NCI-H128 (cell line): ENCODE measurements around the gene MED12L.

Experiments used
- DNase-seq: peaks from one replicate; lab custom pipeline; 2025; ENCODE audit not compliant: unreplicated experiment; lab: John Stamatoyannopoulos, UW

Gene MED12L

DNA sequence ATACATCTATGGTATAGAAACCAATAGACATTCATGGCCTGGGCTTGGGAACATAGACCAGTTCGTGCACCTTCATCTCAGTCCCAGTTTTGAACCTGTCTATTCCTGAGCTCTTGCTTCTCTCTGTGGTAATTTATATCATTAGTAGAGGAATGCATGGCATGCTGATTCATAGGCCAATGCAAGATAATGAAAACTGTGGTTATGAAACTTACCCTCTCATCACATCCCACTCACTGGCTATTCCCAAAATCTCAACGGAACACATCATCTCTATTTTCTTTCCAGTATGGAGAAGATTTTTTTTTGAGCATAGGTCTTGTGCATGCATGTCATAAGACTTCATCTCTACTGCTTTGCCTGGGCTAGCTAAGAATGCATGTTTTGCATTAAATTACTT, 317.8 kb downstream of the MED12L start:
- no peak for DNase-seq

DNA sequence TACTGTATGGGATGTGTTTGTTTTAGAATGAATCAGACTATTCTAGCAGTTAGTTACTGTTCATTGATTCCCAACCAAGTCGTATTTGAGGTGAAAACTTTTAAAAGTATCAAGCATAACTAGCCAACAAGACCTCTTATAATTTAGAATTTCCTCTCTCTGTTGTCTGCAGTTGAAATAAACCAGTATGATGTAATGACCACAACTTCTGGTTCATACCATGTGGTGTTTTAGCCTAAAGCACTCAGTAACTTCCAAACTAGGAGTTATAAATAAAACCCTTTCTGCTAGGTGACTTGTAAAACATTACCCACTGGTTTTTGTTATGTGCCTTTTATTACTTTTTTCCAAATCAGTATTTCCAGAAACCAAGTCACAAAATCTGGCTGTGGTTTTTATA, 318.9 kb downstream of the MED12L start:
- DNase-seq = no peak

DNA sequence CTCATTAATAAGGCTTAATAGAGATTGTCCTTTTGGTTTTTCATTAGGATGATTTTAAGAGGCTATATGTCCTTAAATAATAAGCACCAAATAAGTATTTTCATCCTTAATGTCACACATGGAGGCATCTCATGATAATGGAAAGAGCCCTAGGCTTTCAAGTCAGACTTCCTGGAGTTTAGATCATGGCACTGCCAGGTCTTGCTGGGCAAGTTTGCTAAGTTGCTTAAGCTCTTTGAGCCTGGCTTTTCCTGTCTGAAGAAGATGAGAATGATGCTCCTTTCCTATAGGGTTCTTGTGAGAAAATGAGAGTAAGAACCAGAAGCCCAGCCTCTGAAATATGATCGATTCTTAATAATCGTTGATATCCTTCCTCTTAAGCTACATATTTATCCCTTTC, 322.5 kb downstream of the MED12L start:
- no peak for DNase-seq

DNA sequence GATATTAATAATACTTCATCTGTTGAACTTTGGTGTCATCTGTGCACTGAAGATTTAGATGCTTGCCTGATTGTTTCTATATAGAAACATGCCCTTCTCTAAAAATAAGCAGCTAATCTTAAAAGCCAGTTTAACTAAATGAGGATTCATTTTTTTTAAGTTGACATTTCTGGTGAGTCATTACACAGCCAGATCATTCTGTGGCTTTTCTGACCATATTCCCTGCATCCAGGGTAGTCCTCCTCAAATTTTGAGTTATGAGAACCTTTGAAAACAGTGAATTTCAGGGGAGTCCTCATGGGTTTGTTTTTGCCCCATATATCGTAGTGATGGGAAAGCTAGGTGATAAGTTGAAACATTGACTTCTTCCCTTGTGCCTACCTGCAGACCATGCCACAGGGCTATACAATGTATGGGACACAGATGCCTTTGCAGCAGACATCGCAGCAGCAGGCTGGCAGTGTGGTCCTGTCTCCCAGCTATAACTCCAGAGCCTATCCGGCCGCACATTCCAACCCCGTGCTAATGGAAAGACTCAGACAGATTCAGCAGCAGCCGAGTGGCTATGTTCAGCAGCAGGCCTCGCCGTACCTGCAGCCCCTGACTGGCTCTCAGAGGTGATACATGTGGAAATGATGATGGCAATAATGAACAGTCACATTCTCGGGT, 325.6 kb downstream of the MED12L start:
- DNase-seq = no peak

DNA sequence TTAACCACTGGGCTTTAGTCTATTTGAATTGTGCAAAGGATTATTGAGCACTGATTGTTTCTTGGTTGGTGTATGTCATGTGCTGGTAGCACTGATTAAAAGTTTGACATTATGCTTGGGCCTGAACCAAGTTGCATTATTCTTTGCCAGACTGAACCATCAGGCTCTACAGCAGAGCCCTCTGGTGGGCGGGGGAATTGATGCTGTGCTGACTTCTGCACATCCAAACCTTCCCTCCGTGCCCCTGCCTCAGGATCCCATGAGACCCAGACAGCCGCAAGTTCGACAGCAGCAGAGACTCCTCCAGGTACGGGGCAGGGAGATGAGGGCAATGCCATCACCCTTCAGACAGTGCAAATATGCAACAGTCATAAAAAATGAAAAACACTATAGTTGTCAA, 327.5 kb downstream of the MED12L start:
- no peak for DNase-seq

DNA sequence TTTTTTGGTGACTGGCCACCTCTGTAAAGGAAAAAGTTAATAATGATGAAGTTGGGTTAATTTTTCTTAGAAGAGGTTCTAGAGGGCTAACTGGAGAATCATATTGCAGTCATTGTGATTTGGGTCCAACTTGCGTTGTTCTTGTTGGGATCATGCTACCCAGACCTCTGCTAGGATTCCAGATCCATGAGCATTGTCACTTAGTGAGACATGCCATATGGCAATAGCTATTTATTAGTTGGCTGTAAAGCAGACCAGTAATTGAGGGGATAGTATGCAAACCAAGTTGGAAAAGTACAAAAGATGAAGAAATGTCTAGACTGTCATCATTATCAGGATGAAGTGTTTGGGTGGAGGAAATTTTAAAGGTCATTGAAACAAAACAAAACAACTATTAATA, 329.8 kb downstream of the MED12L start:
- DNase-seq = no peak

DNA sequence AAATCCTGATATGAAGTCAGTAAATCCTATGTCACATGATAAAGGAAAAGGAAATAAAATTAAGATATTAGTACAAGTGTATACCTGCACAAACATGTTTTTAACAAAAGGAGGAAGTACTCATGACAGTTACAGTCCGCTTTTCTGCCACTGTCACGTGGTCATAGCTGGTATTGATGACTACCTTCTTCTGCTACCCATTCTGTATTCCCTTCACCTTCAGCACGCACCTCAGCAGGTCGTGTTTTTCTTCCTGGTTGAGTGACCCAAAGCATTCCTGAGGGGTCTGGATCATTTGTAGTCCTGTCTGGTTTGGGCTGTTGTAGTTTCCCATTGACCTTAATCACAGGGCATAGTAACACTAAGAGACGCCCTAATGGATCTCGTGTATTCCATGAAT, 334.3 kb downstream of the MED12L start:
- DNase-seq = no peak

DNA sequence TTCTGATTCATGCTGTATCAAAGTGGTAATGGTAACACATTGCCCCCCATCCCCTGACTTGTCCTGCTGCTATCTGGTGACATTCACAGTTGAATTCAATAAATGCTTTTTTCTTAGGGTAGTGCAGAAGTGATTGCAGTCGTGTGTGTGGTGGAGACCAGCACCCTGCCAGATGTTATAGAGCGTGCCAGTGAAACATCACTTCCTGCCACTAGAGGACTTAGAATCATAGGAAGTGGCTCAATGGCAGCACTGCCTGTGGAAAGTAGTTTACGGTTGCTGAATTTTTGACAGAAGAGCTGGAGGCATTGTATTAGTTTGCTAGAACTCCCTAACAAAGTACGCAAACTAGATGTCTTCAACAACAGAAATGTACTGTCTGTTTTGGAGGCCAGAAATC, 336.5 kb downstream of the MED12L start:
- no peak for DNase-seq

DNA sequence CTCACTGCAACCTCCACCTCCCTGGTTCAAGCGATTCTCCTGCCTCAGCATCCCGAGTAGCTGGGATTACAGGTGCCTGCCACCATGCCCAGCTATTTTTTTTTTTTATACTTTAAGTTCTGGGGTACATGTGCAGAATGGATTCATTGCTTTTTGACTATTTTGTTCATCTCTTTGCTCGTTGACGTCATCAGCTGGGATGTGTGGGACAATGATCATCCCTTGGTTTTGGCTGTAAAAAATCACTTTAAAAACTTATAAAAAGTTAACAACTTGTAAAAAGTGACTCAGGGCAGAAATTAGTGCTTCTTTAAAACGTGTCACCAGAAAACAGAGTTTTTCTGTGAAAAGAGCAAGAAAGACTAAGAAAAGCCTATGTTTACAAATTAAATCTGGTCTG, 337.6 kb downstream of the MED12L start:
- DNase-seq = no peak

DNA sequence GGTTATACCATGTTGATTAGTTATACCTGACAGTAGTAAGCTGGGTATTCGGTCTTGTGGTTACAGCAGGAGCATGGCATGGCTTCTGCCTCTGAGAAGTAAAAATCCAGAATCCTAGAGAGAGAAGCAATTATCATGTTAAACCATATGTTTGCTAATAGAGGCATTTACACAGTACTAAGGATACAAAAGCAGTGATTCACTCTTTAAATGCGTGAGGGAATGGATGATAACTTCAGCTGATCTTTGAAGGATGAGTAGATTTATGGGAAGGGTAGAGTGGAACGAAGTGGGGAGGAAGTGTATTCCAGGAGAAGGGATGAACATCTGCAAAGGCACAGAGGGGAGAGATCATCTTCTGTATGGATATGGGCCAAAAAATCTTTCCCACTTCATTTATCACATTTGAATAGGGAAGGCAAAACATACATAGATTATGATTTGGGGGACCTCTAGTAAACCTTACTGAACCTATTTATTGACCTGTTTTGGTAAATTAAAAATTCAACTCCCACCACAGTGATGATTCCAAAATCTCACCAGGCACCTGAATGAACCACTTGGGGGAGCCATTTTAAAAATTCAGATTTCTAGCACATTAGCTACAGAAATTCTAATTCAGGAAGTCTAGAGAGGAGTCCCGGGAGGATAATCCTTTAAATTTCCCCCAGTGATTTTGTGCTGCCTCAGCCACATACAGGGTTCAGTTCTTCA, 340.3 kb downstream of the MED12L start:
- DNase-seq = no peak

DNA sequence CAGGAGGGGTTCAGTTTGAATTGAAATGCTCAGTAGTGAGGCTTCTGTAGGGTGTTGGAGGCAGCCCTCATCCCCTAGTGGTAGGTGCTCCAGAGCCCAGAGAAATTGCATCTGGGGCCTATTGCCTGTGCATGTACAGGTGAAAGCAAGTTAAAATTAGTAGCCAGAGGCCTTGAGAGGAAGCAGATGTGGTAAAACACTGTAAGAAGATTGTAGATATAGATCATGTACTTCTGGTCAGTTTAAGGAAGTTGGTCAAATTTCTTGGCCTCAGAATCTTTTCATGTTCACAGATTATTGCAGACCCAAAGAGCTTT, 340.8 kb downstream of the MED12L start:
- no peak for DNase-seq

DNA sequence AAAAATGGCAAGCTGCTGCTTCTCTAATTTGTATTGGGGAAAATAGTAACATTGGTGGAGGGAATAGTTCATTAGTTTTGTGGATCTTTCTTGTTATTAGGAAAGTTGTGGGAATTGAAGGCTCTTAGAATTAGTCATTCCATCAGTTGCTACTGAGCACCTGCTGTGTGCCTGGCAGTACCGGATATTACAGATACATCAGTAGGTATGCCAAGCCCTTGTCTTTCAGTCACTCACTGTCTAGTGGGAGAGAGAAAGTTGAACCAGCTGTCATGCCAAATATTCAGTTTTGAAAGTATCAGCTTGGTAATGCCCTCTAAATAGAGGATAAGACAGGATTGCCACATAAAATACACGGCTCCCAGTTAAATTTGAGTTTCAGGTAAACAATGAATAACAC, 342.9 kb downstream of the MED12L start:
- no peak for DNase-seq

DNA sequence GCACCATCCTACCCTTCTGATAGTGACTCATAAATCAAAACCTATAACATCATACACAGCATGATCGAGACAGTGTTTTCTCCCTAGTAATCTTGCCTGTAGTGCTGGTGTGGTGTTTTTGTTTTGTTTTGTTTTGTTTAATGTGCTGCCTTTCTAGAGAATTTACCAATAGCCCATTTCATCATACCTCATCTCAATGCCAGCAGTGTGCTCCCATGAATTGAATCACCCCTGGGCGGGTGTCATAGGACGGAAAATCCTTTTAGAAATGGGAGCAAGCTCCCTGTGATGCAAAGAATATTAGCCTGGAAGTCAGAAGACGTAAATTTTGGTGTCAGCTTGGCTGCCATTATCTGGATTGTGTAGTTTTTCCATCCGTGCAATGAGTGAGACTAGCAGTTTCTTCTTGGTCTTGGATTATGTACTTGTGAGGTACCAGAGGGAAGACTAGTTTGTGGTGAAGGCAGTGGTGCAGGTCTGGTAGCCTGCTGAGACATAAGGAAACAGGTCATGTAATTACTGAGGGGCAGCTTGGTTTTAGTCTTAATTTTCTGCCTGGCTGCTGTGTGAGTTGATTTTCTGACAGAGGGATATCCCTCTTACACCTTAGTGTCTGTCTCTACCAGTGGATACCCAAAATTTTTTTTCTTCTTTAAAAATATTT, 345.5 kb downstream of the MED12L start:
- DNase-seq = no peak

DNA sequence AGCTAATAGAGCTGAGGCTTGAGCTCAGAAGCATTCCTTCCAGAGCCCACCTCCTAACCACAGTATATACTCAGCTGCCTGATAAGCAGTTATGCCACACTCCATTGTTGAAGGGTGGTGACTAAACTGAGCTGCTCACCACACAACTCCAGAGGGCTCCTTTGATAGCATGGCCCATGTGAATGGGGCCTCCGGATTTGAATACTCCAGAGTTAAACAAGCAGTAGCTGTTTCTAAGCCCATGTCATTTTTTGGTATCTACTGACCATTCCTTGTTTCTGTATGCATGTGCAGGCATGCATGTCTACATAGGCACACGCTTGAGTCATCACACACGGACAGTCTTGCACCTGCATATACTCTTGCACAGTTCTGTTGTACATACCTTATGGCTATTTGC, 346.5 kb downstream of the MED12L start:
- no peak for DNase-seq

DNA sequence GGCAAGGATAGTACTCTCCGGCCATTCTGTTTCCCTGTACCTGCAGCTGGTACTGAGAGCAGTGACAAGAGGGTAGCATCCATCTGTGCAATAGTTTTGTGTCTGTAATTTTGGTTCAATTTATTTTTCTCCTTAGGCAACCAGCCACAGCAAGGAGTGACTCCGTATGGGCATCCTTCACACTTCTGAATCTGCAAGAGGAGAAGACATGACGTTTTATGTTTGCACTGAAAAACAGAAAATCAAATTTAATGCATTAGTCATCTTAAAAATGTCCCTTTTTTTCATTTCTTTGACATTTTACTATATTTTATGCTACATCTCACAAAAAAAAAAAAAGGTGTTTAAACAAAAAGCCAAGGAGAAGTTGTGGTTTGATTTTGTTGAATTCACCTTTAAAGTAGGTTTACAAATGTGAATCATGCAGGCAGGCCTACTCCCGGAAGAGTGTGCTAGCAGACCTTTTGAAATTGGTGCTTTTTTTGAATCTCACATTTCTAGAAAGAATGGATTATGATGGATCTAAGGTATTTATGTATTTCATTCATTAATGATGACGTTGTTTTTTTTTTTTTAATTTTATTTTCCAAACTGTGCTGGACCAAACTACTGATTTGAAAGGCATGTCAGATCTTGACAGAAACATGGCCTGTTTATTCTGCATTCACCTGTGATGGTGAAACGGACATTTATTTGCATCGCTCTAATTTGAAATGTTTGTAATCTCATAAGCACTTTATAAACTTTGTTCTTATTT, 347.3 kb downstream of the MED12L start:
- no peak for DNase-seq

DNA sequence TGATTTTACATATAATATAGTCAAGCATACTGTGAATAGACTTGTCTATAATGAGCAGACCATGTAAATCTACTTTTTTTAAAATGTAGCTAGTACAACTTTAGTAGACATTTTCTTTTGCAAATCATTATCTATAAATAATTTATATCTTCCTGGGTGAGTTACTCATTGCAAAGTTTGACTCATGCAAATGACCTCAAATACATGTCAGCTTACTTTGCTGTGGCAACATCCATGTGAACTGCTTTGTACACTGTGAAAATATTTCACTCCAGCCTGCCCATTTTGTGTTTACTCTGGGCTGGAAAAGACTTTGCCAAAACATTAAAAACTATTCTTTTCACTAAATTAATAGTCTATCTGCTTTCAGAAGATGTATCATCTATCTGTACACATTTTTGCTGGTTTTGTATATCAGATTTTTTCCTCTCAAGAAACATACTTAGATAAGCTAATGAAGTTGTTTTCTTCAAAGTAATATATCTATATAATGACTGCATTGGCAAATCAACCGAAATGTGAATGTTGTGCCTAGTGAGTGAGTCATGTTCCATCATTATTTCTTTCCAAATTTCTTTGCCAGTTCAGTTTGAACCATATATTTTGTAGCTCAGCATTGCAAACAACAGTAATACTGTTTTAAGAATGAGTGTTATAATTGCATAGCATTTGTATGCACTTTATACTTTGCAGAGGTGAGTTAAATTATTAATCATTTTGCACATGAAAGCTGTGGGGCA, 348.9 kb downstream of the MED12L start:
- DNase-seq = no peak

DNA sequence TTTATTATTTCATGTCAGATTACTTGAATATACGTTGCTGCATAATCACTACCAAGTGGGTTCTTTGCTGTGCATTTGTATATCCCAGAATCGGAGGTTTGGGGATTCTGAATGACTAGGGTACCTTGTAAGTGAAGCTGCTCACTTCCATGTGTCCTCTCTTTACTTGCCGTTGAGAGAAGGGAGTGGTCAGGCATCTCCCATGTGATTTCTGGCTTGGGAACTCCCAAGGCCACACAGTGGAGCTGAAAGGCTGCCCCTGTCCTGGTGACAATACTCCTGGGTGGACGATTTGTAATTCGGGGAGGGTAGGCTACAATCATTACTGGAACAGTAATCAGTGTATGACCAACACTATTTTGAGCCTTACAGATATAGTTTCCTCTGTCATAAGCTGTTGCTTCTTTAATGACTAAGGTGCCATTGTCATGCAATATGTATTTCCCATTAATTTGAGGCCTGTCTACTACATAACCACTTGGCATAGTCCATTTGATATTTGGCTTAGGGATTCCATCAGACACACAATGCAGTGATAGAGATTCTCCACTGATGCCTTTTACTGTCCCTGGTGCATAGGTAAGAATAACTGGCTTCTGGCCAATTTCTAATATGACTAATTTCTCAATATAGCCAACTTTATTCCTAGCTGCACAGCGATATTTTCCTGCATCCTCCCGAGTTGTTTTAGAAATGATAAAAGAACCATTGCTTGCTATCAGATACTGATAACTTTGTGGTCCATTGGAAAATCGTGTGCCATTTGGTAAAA, 351.4 kb downstream of the MED12L start:
- DNase-seq = no peak

DNA sequence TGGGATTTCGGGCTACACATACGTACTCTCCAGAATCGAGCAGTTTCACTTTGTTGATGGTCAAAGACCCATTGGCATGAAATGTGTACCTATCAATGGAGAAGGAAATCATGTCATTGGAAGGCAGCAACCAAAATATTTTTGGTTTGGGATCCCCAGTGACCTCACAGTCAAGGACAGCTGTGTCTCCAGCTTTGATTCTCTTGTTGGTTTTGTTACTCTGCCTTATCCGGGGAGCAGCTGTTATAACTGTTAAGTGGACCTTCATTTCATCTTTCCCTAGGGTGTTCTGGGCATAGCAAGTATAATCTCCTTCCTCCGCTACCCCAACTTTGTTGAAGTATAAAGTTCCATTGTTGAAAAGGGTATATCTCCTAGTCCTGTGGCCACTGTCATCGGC, 352.4 kb downstream of the MED12L start:
- DNase-seq = no peak

DNA sequence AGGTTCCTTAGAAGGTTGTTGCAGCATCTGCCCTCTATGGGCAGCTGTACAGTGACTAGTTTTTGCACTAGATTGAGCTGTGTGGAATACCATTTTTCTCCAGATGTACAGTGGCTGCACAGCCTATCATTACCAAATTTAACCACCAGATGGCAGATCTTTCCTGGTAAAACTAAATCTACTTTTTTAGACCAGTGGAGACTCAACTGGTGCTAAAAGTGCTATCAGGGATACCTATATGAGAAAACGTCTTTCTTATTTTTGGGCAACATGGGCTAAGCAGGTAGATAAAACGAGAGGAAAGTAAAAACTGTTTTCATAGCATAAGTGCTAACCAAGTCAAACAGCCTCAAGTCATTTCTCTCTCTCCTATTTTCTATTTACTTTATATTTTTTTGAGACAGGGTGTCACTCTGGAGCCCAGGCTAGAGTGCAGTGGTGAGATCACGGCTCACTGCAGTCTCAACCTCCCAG, 354.2 kb downstream of the MED12L start:
- DNase-seq = peak; percentile 29

DNA sequence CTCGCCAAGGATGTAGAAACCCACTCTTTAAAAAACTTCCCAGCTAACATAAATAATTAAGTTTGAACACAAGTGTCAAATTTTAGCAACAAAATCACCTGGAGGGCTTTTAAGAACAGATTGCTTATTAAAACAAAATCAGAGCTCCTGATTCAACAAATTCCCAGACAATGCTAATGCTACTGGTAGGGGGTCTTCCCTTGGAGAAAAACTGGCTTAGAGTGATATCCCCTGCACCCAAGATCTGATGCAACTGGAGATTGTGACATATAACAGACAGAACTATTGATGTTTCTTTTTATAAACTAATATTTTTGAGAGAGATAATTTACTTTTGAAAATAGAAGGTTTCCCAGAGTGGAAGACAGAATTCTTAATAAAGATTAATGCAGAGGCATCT, 355.5 kb downstream of the MED12L start:
- no peak for DNase-seq
